ENCODE data around the gene CCER1.

DNA sequence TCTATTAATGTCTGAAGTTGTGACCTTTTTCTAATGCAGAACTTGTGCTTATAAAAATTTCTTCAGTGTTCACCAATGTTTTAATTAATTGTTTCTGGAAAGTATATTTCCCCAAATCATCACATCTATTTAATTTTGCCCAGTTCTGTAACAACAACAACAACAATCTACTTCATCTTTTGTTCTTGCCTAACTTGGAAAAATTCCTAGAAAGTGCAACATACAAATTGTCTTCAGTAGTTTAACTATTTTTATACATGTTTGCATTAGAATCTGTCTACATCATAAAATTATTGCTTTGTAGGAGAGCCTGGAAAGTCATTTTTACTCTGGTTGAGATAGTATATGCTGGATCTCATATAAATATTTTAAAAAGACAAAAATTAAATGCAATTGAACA lies 38.5 kb downstream of the CCER1 start:
- TF ChIP-seq, protein P1, sequence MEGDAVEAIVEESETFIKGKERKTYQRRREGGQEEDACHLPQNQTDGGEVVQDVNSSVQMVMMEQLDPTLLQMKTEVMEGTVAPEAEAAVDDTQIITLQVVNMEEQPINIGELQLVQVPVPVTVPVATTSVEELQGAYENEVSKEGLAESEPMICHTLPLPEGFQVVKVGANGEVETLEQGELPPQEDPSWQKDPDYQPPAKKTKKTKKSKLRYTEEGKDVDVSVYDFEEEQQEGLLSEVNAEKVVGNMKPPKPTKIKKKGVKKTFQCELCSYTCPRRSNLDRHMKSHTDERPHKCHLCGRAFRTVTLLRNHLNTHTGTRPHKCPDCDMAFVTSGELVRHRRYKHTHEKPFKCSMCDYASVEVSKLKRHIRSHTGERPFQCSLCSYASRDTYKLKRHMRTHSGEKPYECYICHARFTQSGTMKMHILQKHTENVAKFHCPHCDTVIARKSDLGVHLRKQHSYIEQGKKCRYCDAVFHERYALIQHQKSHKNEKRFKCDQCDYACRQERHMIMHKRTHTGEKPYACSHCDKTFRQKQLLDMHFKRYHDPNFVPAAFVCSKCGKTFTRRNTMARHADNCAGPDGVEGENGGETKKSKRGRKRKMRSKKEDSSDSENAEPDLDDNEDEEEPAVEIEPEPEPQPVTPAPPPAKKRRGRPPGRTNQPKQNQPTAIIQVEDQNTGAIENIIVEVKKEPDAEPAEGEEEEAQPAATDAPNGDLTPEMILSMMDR (conservative IDR thresholded peaks at IDR 0.05; ENCODE audit: low read length), result no peak
- no peak for TF ChIP-seq EZH2phosphoT487 (IDR thresholded peaks at IDR 0.05; ENCODE audit: borderline replicate concordance)

Data from Loucy (cell line).